WERI-Rb-1 (cell line): ENCODE measurements around the gene STAC2.

Experiments
- DNase-seq: peaks from one replicate; pipeline ENCODE4 v3.0.0-alpha.2; 2020
- H3K27ac ChIP-seq: fragments of 250-450 bp; sonication (Bioruptor Pico); 2 replicates; pipeline ENCODE4 v1.5.1; 2020; ENCODE audit warnings: mild to moderate bottlenecking, moderate library complexity
- H3K27me3 ChIP-seq: fragments of 250-450 bp; sonication (Bioruptor Pico); 2 replicates; pipeline ENCODE4 v1.5.1; 2021; ENCODE audit warnings: mild to moderate bottlenecking, low read depth, moderate library complexity; ENCODE audit not compliant: insufficient read depth, severe bottlenecking
- H3K36me3 ChIP-seq: fragments of 250-450 bp; sonication (Bioruptor Pico); 2 replicates; pipeline ENCODE4 v1.5.1; 2020; ENCODE audit warnings: mild to moderate bottlenecking, moderate library complexity
- H3K4me3 ChIP-seq: 2 replicates; pipeline ENCODE4 v1.5.1; 2011; ENCODE audit warnings: low read depth, mild to moderate bottlenecking, control low read depth, low read length
- H3K9me3 ChIP-seq: fragments of 250-450 bp; sonication (Bioruptor Pico); 2 replicates; pipeline ENCODE4 v1.5.1; 2021; ENCODE audit warnings: mild to moderate bottlenecking, moderate library complexity; ENCODE audit not compliant: severe bottlenecking
- TF ChIP-seq, protein P1 (sequence below): IDR thresholded peaks from 2 replicates; pipeline ENCODE4 v1.5.1; 2011; ENCODE audit warnings: low read depth, mild to moderate bottlenecking, control low read depth, inconsistent platforms, low read length

Gene STAC2

DNA sequence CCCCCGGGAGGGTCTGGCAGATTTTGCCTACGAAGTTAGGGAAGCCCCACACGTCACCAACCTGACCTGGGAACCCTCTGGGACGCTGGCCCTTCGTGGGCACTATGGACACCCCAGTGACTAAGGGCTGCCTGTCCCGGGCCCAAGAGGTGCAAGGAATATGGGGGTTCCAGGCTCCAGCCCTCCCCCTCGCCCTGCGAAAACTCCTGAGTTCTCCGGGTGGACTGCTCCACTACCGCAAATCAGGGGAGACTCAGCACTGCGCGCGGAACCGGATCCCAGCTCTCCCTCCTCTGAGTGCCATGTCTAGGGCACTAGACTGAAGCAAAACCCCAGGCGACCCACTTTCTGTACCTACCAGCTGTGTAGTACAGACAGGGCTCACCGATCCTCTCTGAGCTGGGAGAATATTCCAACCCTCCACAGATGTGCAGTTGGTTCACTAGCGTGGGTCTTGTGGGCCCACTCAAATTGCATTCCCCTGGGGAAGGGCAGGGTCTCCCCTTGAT, 59.9 kb downstream of the STAC2 start, which contains the start of gene ARL5C:
ARL5C (minus strand) TSS at position 321 of the 509 bp plus-strand sequence. CDS start 401 bp downstream, outside the sequence.
- Histone ChIP-seq H3K9me3 (peaks cover 4% of the 10 kb centered on the region), H3K4me3 (peak within 1 kb of the TSS; percentile 13), H3K27ac (peak within 1 kb of the TSS; percentile 83), H3K36me3 (no peaks in the 10 kb centered on the region), H3K27me3 (no peaks in the 10 kb centered on the region)
- TF ChIP-seq, protein P1, sequence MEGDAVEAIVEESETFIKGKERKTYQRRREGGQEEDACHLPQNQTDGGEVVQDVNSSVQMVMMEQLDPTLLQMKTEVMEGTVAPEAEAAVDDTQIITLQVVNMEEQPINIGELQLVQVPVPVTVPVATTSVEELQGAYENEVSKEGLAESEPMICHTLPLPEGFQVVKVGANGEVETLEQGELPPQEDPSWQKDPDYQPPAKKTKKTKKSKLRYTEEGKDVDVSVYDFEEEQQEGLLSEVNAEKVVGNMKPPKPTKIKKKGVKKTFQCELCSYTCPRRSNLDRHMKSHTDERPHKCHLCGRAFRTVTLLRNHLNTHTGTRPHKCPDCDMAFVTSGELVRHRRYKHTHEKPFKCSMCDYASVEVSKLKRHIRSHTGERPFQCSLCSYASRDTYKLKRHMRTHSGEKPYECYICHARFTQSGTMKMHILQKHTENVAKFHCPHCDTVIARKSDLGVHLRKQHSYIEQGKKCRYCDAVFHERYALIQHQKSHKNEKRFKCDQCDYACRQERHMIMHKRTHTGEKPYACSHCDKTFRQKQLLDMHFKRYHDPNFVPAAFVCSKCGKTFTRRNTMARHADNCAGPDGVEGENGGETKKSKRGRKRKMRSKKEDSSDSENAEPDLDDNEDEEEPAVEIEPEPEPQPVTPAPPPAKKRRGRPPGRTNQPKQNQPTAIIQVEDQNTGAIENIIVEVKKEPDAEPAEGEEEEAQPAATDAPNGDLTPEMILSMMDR = no peak
- no peak for DNase-seq

DNA sequence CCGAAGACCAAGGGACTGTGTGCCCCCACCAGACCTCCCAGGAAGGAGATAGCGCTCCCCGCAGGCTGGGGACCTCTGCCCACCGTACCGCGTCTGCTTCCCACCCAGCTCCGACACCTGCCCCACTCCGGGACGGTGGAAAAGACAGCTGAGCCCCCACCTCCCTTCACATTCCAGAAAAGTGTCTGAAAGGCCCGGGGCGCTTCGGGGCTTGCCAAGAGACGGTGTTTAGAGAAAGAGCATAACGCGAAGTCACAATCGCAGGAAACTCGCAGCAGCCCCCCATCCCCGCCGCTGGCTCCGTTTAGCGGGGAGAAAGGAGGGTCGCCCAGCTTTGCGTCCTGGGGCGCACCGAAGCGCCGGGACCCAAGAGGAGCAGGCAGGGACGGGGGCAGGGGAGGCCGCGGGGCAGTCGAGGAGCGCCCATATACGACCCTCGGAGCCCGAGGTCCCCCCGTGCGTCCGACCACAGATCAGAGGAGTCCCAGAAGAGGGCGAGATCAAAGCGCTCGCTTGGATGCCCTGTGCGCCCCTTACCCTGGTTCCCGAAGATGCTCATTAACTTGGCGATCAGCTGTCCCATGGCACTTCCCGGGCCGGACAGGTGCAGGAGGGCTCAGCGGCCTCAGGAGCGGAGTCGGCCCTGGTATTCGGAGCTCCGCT, 60.4 kb downstream of the STAC2 start:
- DNase-seq = no peak
- Histone ChIP-seq H3K4me3 (no peak overlapping the region), H3K9me3 (peaks cover 4% of the 10 kb centered on the region), H3K36me3 (no peaks in the 10 kb centered on the region), H3K27me3 (no peaks in the 10 kb centered on the region), H3K27ac (peak overlapping the region; percentile 83)
- TF ChIP-seq, protein P1 = no peak

DNA sequence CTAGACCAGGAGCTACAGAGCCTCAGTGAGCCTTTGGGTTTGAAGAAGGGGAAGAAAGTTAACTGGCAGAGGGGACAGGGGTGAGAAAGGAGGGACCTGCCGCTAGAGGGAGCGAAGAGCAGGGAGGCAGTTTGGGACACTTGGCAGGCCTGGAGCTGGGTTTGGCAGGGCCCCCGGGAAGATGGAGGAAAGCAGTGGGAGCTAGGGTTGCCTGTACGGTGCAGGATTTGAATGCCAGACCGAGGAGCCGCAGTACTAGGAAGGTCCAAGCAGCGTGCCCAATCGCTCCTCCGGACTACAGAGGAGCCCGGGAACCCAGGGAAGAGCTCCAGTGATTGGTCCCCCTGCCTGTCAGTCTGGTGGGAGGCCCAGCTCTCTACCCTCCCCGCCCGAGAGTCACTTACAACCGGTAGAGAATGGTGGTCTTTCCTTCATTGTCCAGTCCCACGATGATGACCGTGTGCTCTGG, 61.0 kb downstream of the STAC2 start:
- no peak overlapping the region for H3K4me3 ChIP-seq
- peak; percentile 79 for DNase-seq
- no peaks in the 10 kb centered on the region for H3K36me3 ChIP-seq
- H3K27me3 ChIP-seq = no peaks in the 10 kb centered on the region
- peaks cover 4% of the 10 kb centered on the region for H3K9me3 ChIP-seq
- peak overlapping the region; percentile 83 for H3K27ac ChIP-seq
- TF ChIP-seq, protein P1 = peak; percentile 89

DNA sequence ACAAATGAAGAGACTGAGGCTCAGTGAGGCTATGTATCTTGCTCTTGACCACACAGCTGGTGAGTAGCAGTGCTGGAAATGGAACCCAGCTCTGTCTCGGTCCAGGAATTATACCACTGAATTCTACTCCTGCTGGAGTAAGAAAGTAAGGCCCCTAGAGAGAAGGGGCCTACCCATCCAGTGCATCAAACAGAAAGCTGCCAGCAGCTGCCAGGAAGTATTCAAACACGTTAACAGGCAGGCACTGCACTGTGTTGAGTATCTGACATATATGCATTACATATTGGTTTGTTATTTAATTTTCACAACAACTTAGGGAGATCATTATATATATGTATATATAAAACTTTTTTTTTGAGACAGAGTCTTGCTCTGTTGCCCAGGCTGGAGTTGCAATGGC, 63.8 kb downstream of the STAC2 start:
- Histone ChIP-seq H3K4me3 (no peak overlapping the region), H3K27ac (no peak overlapping the region), H3K36me3 (no peaks in the 10 kb centered on the region), H3K9me3 (no peaks in the 10 kb centered on the region), H3K27me3 (no peaks in the 10 kb centered on the region)
- DNase-seq = no peak
- TF ChIP-seq, protein P1 = no peak
